SK-N-SH (cell line): ENCODE measurements around the gene ADAMTS14. TPM values are rescaled to one million over a fixed set of nuclear protein-coding genes. Genes with fewer than 3 reads are reported as not detected.

Source experiments
- CTCF ChIA-PET: fragments of 300-600, 350-600 bp; formaldehyde crosslinking; extraction: SDS; loops from one replicate; lab custom pipeline; 2021; lab: Yijun Ruan, JAX
- POLR2A ChIA-PET: fragments of 350-600 bp; sonication (Branson Sonifier 250); formaldehyde crosslinking; extraction: SDS; loops from one replicate; lab custom pipeline; 2020; ENCODE audit warnings: antibody characterized with exemption, inconsistent platforms; lab: Yijun Ruan, JAX
- DNase-seq: peaks from one replicate; pipeline ENCODE4 v3.0.0; 2012
- H2AFZ ChIP-seq: fragments of 200-600 bp; sonication (generic); 2 replicates; pipeline ENCODE4 v1.8.1; 2016; ENCODE audit warnings: antibody characterized with exemption, mild to moderate bottlenecking, low read depth
- H3F3A ChIP-seq: fragments of 200-600 bp; sonication (generic); replicated peaks from 2 replicates; pipeline ENCODE3; 2016; ENCODE audit warnings: antibody characterized with exemption, mild to moderate bottlenecking; ENCODE audit not compliant: insufficient read depth
- H3K27ac ChIP-seq, 2 experiments: fragments of 200-500 bp in 1 of 2; fragments of 200-600 bp in 1 of 2; sonication (Bioruptor generic) in 1 of 2; sonication (generic), shearing (Covaris generic) in 1 of 2; 2 replicates each; pipeline versions ENCODE4 v1.5.1 to v1.6.1; 2014 to 2016; ENCODE audit warnings: low read depth in 2 of 2, inconsistent platforms in 1 of 2, low read length in 1 of 2, mild to moderate bottlenecking in 1 of 2, mixed read lengths in 1 of 2
- H3K27me3 ChIP-seq: fragments of 200-600 bp; sonication (generic), shearing (Covaris generic); 2 replicates; pipeline ENCODE4 v1.6.1; 2016; ENCODE audit warnings: mixed run types; ENCODE audit not compliant: insufficient read depth
- H3K36me3 ChIP-seq, 2 experiments: fragments of 200-500 bp in 1 of 2; fragments of 200-600 bp in 1 of 2; sonication (Bioruptor generic) in 1 of 2; sonication (generic) in 1 of 2; replicated peaks in 1 of 2; 2 replicates each; pipeline versions ENCODE3 to v1.5.1; 2014 to 2016; ENCODE audit warnings: low read length in 1 of 2, mild to moderate bottlenecking in 1 of 2; ENCODE audit not compliant: insufficient read depth in 2 of 2, control insufficient read depth in 1 of 2
- H3K4me1 ChIP-seq, 2 experiments: fragments of 200-500 bp in 1 of 2; fragments of 200-600 bp in 1 of 2; sonication (Bioruptor generic) in 1 of 2; sonication (generic), shearing (Covaris generic) in 1 of 2; 2 replicates each; pipeline versions ENCODE4 v1.5.1 to v1.6.1; 2014 to 2016; ENCODE audit warnings: low read depth in 1 of 2, low read length in 1 of 2, mixed run types in 1 of 2; ENCODE audit not compliant: insufficient read depth in 2 of 2, control insufficient read depth in 1 of 2
- H3K4me2 ChIP-seq: fragments of 200-600 bp; sonication (generic), shearing (Covaris generic); 2 replicates; pipeline ENCODE4 v1.6.1; 2017; ENCODE audit warnings: mixed run types
- H3K4me3 ChIP-seq, 2 experiments: fragments of 200-500 bp in 1 of 2; fragments of 200-600 bp in 1 of 2; sonication (Bioruptor generic) in 1 of 2; sonication (generic), shearing (Covaris generic) in 1 of 2; 2 replicates each; pipeline versions ENCODE4 v1.5.1 to v1.8.1; 2014 to 2016; ENCODE audit warnings: low read depth in 2 of 2, inconsistent platforms in 1 of 2, low read length in 1 of 2, mild to moderate bottlenecking in 1 of 2, mixed read lengths in 1 of 2, moderate library complexity in 1 of 2
- H3K79me2 ChIP-seq: fragments of 200-600 bp; sonication (generic); 2 replicates; pipeline ENCODE4 v1.8.1; 2017; ENCODE audit warnings: mild to moderate bottlenecking; ENCODE audit not compliant: insufficient read depth
- H3K9ac ChIP-seq: fragments of 200-600 bp; sonication (generic); 2 replicates; pipeline ENCODE4 v1.6.1; 2017; ENCODE audit warnings: mixed run types
- H3K9me2 ChIP-seq: fragments of 200-600 bp; sonication (generic); 2 replicates; pipeline ENCODE4 v1.6.1; 2017; ENCODE audit warnings: mixed run types
- H3K9me3 ChIP-seq: fragments of 200-600 bp; sonication (generic); 2 replicates; pipeline ENCODE4 v1.6.1; 2017; ENCODE audit warnings: mixed run types, mild to moderate bottlenecking, moderate library complexity
- H4K20me1 ChIP-seq: fragments of 200-600 bp; sonication (generic); 2 replicates; pipeline ENCODE4 v1.6.1; 2017; ENCODE audit warnings: mild to moderate bottlenecking, mixed run types; ENCODE audit not compliant: insufficient read depth
- CHD2 ChIP-seq: fragments of 150-350 bp; IDR thresholded peaks from 2 replicates; pipeline ENCODE4 v1.6.1; 2018; ENCODE audit warnings: low read length; ENCODE audit not compliant: partially characterized antibody
- ELF1 ChIP-seq: IDR thresholded peaks from 2 replicates; pipeline ENCODE4 v1.4.0; 2012
- EP300 ChIP-seq, 2 experiments: IDR thresholded peaks; 2 replicates each; pipeline versions ENCODE4 v1.4.0 to v1.6.1; 2012; ENCODE audit warnings: borderline replicate concordance in 1 of 2, low read depth in 1 of 2, low read length in 1 of 2
- GATA2 ChIP-seq: sonication (generic); formaldehyde crosslinking; IDR thresholded peaks from 2 replicates; pipeline ENCODE4 v1.5.0; 2020; ENCODE audit warnings: mild to moderate bottlenecking, missing genetic modification reagents
- JUND ChIP-seq: IDR thresholded peaks from 2 replicates; pipeline ENCODE4 v1.4.0; 2012
- POLR2AphosphoS5 ChIP-seq: IDR thresholded peaks from 2 replicates; pipeline ENCODE4 v1.6.1; 2012; ENCODE audit warnings: low read depth, low read length
- RAD21 ChIP-seq: IDR thresholded peaks from 2 replicates; pipeline ENCODE4 v1.6.1; 2012; ENCODE audit warnings: mild to moderate bottlenecking, low read length
- RCOR1 ChIP-seq: fragments of 150-350 bp; IDR thresholded peaks from 2 replicates; pipeline ENCODE4 v1.6.1; 2017; ENCODE audit warnings: antibody characterized with exemption, low read length
- SIN3A ChIP-seq: IDR thresholded peaks from 2 replicates; pipeline ENCODE4 v1.6.1; 2012; ENCODE audit warnings: low read depth, mild to moderate bottlenecking, low read length, moderate library complexity, borderline replicate concordance
- SMC3 ChIP-seq: IDR thresholded peaks from 2 replicates; pipeline ENCODE4 v1.6.1; 2012; ENCODE audit warnings: low read depth, low read length, improper control_type of control experiment
- WGBS: methylation state at CpG from one replicate; pipeline ENCODE4 v1.1.6; 2017; ENCODE audit warnings: low lambda C conversion rate; 5-methylcytosine and 5-hydroxymethylcytosine counted together
- polyA plus RNA-seq, 3 experiments: library from polyadenylated mRNA; depleted of rRNA; stranded (reverse); fragments of >200 nt; gene quantifications; 2 replicates each; pipeline ENCODE4 v1.2.3, GENCODE V29; 2012
- TF ChIP-seq, protein P1 (sequence below): IDR thresholded peaks from 2 replicates; pipeline ENCODE4 v1.4.0; 2012; ENCODE audit warnings: low read depth
- TF ChIP-seq, protein P2 (sequence below): fragments of 200-600 bp; sonication (generic); IDR thresholded peaks from 2 replicates; pipeline ENCODE4 v1.6.1; 2017; ENCODE audit warnings: antibody characterized with exemption, mild to moderate bottlenecking, moderate library complexity
- TF ChIP-seq, protein P3 (sequence below): fragments of 150-350 bp; IDR thresholded peaks from 2 replicates; pipeline ENCODE4 v1.6.1; 2017; ENCODE audit warnings: antibody characterized with exemption, low read length, low read depth, borderline replicate concordance

The ADAMTS14 gene
- polyA plus RNA-seq, 1 of the 3 experiments (the other 2 are of a cell fraction) = 1.1 TPM

DNA sequence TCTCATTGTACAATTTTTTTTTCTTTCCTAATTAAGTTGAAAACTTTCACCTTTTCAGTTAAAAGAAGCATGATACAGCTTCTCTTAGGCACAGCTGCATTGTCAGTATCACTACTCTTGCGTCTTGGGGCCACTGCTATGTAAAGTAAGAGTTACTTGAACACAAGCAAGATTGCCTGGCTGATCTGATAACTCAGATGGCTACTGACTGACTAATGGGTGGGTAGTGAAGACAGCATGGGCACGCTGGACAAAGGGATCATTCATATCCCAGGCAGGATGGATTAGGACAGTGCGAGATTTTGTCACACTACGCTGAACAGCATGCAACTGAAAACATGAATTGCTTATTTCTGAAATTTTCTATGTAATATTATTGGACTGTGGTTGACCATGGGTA lies 11.6 kb upstream of the ADAMTS14 start (continued):
- TF ChIP-seq SMC3 (no peak), RAD21 (no peak)

DNA sequence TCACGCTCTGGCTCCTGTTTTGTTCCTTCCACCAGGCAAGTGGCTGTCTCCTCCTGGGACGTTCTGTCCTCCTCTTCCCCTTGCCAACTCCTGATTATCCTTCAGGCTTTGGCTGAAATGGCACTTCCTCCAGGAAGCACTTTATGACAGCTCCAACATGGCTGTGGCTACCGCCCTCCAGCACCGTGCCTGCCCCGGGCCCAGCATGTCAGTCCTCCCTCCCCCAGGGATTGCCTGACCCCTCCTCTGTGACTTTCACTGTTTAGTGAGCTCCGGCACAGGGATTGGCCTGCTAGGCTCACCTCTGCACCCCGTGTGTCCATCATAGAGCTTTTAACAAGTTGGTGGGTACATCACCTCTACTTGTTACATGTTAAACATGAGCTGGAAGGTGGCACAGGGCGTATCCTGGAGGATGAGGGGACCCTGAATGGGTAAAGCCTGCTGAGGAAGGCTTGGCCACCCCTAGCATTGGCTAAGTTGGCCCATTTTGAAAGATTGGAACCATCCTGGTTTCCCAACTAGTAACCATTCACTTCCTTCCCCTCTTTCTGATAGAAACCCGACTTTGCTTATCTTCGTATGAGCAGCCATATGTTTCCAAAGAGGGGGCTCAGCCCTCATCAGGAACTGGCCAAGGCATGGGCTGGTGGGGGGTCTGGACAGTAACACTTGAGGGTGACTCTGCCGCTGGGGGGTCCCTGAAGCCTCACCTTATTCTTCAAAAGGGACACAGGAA lies 10.5 kb upstream of the ADAMTS14 start:
- H2AFZ ChIP-seq = no peak overlapping the region
- peaks cover 20% of the 10 kb centered on the region for H3F3A ChIP-seq
- H3K4me2 ChIP-seq = no peak overlapping the region
- peaks cover 15 to 19% of the 10 kb centered on the region in 2 experiments for H3K4me1 ChIP-seq
- no peaks in the 10 kb centered on the region for H3K9me3 ChIP-seq
- H3K36me3 ChIP-seq = no peaks in the 10 kb centered on the region
- no peaks in the 10 kb centered on the region for H4K20me1 ChIP-seq
- no peak for DNase-seq
- TF ChIP-seq POLR2AphosphoS5 = no peak
- TF ChIP-seq SMC3 = no peak
- no peak for TF ChIP-seq CHD2
- TF ChIP-seq, protein P1, sequence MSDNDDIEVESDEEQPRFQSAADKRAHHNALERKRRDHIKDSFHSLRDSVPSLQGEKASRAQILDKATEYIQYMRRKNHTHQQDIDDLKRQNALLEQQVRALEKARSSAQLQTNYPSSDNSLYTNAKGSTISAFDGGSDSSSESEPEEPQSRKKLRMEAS = no peak
- TF ChIP-seq SIN3A = no peak
- TF ChIP-seq EP300 (IDR thresholded peaks at IDR 0.05; ENCODE audit: borderline replicate concordance in 1 of 2, low read depth in 1 of 2, low read length in 1 of 2) = no peak
- TF ChIP-seq RCOR1 = no peak
- TF ChIP-seq, protein P2, sequence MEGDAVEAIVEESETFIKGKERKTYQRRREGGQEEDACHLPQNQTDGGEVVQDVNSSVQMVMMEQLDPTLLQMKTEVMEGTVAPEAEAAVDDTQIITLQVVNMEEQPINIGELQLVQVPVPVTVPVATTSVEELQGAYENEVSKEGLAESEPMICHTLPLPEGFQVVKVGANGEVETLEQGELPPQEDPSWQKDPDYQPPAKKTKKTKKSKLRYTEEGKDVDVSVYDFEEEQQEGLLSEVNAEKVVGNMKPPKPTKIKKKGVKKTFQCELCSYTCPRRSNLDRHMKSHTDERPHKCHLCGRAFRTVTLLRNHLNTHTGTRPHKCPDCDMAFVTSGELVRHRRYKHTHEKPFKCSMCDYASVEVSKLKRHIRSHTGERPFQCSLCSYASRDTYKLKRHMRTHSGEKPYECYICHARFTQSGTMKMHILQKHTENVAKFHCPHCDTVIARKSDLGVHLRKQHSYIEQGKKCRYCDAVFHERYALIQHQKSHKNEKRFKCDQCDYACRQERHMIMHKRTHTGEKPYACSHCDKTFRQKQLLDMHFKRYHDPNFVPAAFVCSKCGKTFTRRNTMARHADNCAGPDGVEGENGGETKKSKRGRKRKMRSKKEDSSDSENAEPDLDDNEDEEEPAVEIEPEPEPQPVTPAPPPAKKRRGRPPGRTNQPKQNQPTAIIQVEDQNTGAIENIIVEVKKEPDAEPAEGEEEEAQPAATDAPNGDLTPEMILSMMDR = no peak
- TF ChIP-seq GATA2 (CRISPR knock-in tag) = no peak
- no peak for TF ChIP-seq JUND
- TF ChIP-seq ELF1 = no peak
- TF ChIP-seq, protein P3, sequence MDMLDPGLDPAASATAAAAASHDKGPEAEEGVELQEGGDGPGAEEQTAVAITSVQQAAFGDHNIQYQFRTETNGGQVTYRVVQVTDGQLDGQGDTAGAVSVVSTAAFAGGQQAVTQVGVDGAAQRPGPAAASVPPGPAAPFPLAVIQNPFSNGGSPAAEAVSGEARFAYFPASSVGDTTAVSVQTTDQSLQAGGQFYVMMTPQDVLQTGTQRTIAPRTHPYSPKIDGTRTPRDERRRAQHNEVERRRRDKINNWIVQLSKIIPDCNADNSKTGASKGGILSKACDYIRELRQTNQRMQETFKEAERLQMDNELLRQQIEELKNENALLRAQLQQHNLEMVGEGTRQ = no peak
- no peak overlapping the region for H3K4me3 ChIP-seq
- no peaks in the 10 kb centered on the region for H3K79me2 ChIP-seq
- no peak overlapping the region for H3K27ac ChIP-seq
- no peaks in the 10 kb centered on the region for H3K27me3 ChIP-seq
- ChIA-PET CTCF (no interaction called here), POLR2A (no interaction called here)
- WGBS = 76% methylated on average over 11 of the region's 11 CpGs
- no peaks in the 10 kb centered on the region for H3K9me2 ChIP-seq
- H3K9ac ChIP-seq = no peak overlapping the region
